SK-N-SH (cell line): ENCODE data around the gene FAM241A. TPM values are rescaled to one million over a fixed set of nuclear protein-coding genes. Genes with fewer than 3 reads are reported as not detected.

Experiments
- CTCF ChIA-PET: fragments of 300-600, 350-600 bp; formaldehyde crosslinking; extraction: SDS; loops from one replicate; lab custom pipeline; 2021; lab: Yijun Ruan, JAX
- POLR2A ChIA-PET: fragments of 350-600 bp; sonication (Branson Sonifier 250); formaldehyde crosslinking; extraction: SDS; loops from one replicate; lab custom pipeline; 2020; ENCODE audit warnings: antibody characterized with exemption, inconsistent platforms; lab: Yijun Ruan, JAX
- DNase-seq: peaks from one replicate; pipeline ENCODE4 v3.0.0; 2012
- H2AFZ ChIP-seq: fragments of 200-600 bp; sonication (generic); 2 replicates; pipeline ENCODE4 v1.8.1; 2016; ENCODE audit warnings: antibody characterized with exemption, mild to moderate bottlenecking, low read depth
- H3F3A ChIP-seq: fragments of 200-600 bp; sonication (generic); replicated peaks from 2 replicates; pipeline ENCODE3; 2016; ENCODE audit warnings: antibody characterized with exemption, mild to moderate bottlenecking; ENCODE audit not compliant: insufficient read depth
- H3K27ac ChIP-seq, 2 experiments: fragments of 200-500 bp in 1 of 2; fragments of 200-600 bp in 1 of 2; sonication (Bioruptor generic) in 1 of 2; sonication (generic), shearing (Covaris generic) in 1 of 2; 2 replicates each; pipeline versions ENCODE4 v1.5.1 to v1.6.1; 2014 to 2016; ENCODE audit warnings: low read depth in 2 of 2, inconsistent platforms in 1 of 2, low read length in 1 of 2, mild to moderate bottlenecking in 1 of 2, mixed read lengths in 1 of 2
- H3K27me3 ChIP-seq: fragments of 200-600 bp; sonication (generic), shearing (Covaris generic); 2 replicates; pipeline ENCODE4 v1.6.1; 2016; ENCODE audit warnings: mixed run types; ENCODE audit not compliant: insufficient read depth
- H3K36me3 ChIP-seq, 2 experiments: fragments of 200-500 bp in 1 of 2; fragments of 200-600 bp in 1 of 2; sonication (Bioruptor generic) in 1 of 2; sonication (generic) in 1 of 2; replicated peaks in 1 of 2; 2 replicates each; pipeline versions ENCODE3 to v1.5.1; 2014 to 2016; ENCODE audit warnings: low read length in 1 of 2, mild to moderate bottlenecking in 1 of 2; ENCODE audit not compliant: insufficient read depth in 2 of 2, control insufficient read depth in 1 of 2
- H3K4me1 ChIP-seq, 2 experiments: fragments of 200-500 bp in 1 of 2; fragments of 200-600 bp in 1 of 2; sonication (Bioruptor generic) in 1 of 2; sonication (generic), shearing (Covaris generic) in 1 of 2; 2 replicates each; pipeline versions ENCODE4 v1.5.1 to v1.6.1; 2014 to 2016; ENCODE audit warnings: low read depth in 1 of 2, low read length in 1 of 2, mixed run types in 1 of 2; ENCODE audit not compliant: insufficient read depth in 2 of 2, control insufficient read depth in 1 of 2
- H3K4me2 ChIP-seq: fragments of 200-600 bp; sonication (generic), shearing (Covaris generic); 2 replicates; pipeline ENCODE4 v1.6.1; 2017; ENCODE audit warnings: mixed run types
- H3K4me3 ChIP-seq, 2 experiments: fragments of 200-500 bp in 1 of 2; fragments of 200-600 bp in 1 of 2; sonication (Bioruptor generic) in 1 of 2; sonication (generic), shearing (Covaris generic) in 1 of 2; 2 replicates each; pipeline versions ENCODE4 v1.5.1 to v1.8.1; 2014 to 2016; ENCODE audit warnings: low read depth in 2 of 2, inconsistent platforms in 1 of 2, low read length in 1 of 2, mild to moderate bottlenecking in 1 of 2, mixed read lengths in 1 of 2, moderate library complexity in 1 of 2
- H3K79me2 ChIP-seq: fragments of 200-600 bp; sonication (generic); 2 replicates; pipeline ENCODE4 v1.8.1; 2017; ENCODE audit warnings: mild to moderate bottlenecking; ENCODE audit not compliant: insufficient read depth
- H3K9ac ChIP-seq: fragments of 200-600 bp; sonication (generic); 2 replicates; pipeline ENCODE4 v1.6.1; 2017; ENCODE audit warnings: mixed run types
- H3K9me2 ChIP-seq: fragments of 200-600 bp; sonication (generic); 2 replicates; pipeline ENCODE4 v1.6.1; 2017; ENCODE audit warnings: mixed run types
- H3K9me3 ChIP-seq: fragments of 200-600 bp; sonication (generic); 2 replicates; pipeline ENCODE4 v1.6.1; 2017; ENCODE audit warnings: mixed run types, mild to moderate bottlenecking, moderate library complexity
- H4K20me1 ChIP-seq: fragments of 200-600 bp; sonication (generic); 2 replicates; pipeline ENCODE4 v1.6.1; 2017; ENCODE audit warnings: mild to moderate bottlenecking, mixed run types; ENCODE audit not compliant: insufficient read depth
- ELF1 ChIP-seq: IDR thresholded peaks from 2 replicates; pipeline ENCODE4 v1.4.0; 2012
- EZH2phosphoT487 ChIP-seq: fragments of 200-600 bp; sonication (generic); IDR thresholded peaks from 2 replicates; pipeline ENCODE4 v1.6.1; 2017; ENCODE audit warnings: low read depth, mixed run types, mild to moderate bottlenecking, antibody characterized with exemption, moderate library complexity, borderline replicate concordance
- FOXJ3 ChIP-seq: sonication (generic); formaldehyde crosslinking; IDR thresholded peaks from 2 replicates; pipeline ENCODE4 v1.5.1; 2020; ENCODE audit warnings: mild to moderate bottlenecking, missing genetic modification reagents
- FOXM1 ChIP-seq: IDR thresholded peaks from 2 replicates; pipeline ENCODE4 v1.4.0; 2012; ENCODE audit warnings: low read depth, mild to moderate bottlenecking
- GABPA ChIP-seq: IDR thresholded peaks from 2 replicates; pipeline ENCODE4 v1.4.0; 2012; ENCODE audit warnings: low read depth, mild to moderate bottlenecking
- IRF3 ChIP-seq: fragments of 150-350 bp; IDR thresholded peaks from 2 replicates; pipeline ENCODE4 v1.6.1; 2016; ENCODE audit warnings: mild to moderate bottlenecking, low read depth, low read length
- NFIC ChIP-seq: IDR thresholded peaks from 2 replicates; pipeline ENCODE4 v1.4.0; 2012; ENCODE audit warnings: borderline replicate concordance
- POLR2AphosphoS5 ChIP-seq: IDR thresholded peaks from 2 replicates; pipeline ENCODE4 v1.6.1; 2012; ENCODE audit warnings: low read depth, low read length
- RAD21 ChIP-seq: IDR thresholded peaks from 2 replicates; pipeline ENCODE4 v1.6.1; 2012; ENCODE audit warnings: mild to moderate bottlenecking, low read length
- REST ChIP-seq: IDR thresholded peaks from 2 replicates; pipeline ENCODE4 v1.6.1; 2012; ENCODE audit warnings: mild to moderate bottlenecking, low read depth, low read length, moderate library complexity
- SMC3 ChIP-seq: IDR thresholded peaks from 2 replicates; pipeline ENCODE4 v1.6.1; 2012; ENCODE audit warnings: low read depth, low read length, improper control_type of control experiment
- TEAD4 ChIP-seq: IDR thresholded peaks from 2 replicates; pipeline ENCODE4 v1.4.0; 2012; ENCODE audit warnings: mild to moderate bottlenecking, borderline replicate concordance; ENCODE audit not compliant: insufficient read depth
- YY1 ChIP-seq: IDR thresholded peaks from 2 replicates; pipeline ENCODE4 v1.4.0; 2012; ENCODE audit warnings: low read depth, mild to moderate bottlenecking
- WGBS: methylation state at CpG from one replicate; pipeline ENCODE4 v1.1.6; 2017; ENCODE audit warnings: low lambda C conversion rate; 5-methylcytosine and 5-hydroxymethylcytosine counted together
- polyA plus RNA-seq, 3 experiments: library from polyadenylated mRNA; depleted of rRNA; stranded (reverse); fragments of >200 nt; gene quantifications; 2 replicates each; pipeline ENCODE4 v1.2.3, GENCODE V29; 2012
- TF ChIP-seq, protein P1 (sequence below): IDR thresholded peaks from 2 replicates; pipeline ENCODE4; 2012
- TF ChIP-seq, protein P2 (sequence below): IDR thresholded peaks from 2 replicates; pipeline ENCODE4 v1.4.0; 2012; ENCODE audit warnings: low read depth

FAM241A gene
- polyA plus RNA-seq, 1 of the 3 experiments (the other 2 are of a cell fraction) = 0.44 TPM

GRCh38 chr4:112118742-112119352 lies 26.4 kb upstream of the FAM241A start:
- Histone ChIP-seq H3F3A (no peaks in the 10 kb centered on the region), H3K79me2 (no peaks in the 10 kb centered on the region), H3K4me2 (no peak overlapping the region), H3K9me2 (no peaks in the 10 kb centered on the region), H3K36me3 (no peaks in the 10 kb centered on the region), H3K9me3 (no peaks in the 10 kb centered on the region), H3K4me1 (no peaks in the 10 kb centered on the region; a peak in 1 of 4 replicates), H3K27me3 (no peaks in the 10 kb centered on the region), H2AFZ (no peak overlapping the region), H3K27ac (no peak overlapping the region), H3K4me3 (no peak overlapping the region), H4K20me1 (no peaks in the 10 kb centered on the region), H3K9ac (no peak overlapping the region)
- DNase-seq = no peak
- TF ChIP-seq ELF1 = no peak
- no peak for TF ChIP-seq TEAD4
- TF ChIP-seq, protein P1, sequence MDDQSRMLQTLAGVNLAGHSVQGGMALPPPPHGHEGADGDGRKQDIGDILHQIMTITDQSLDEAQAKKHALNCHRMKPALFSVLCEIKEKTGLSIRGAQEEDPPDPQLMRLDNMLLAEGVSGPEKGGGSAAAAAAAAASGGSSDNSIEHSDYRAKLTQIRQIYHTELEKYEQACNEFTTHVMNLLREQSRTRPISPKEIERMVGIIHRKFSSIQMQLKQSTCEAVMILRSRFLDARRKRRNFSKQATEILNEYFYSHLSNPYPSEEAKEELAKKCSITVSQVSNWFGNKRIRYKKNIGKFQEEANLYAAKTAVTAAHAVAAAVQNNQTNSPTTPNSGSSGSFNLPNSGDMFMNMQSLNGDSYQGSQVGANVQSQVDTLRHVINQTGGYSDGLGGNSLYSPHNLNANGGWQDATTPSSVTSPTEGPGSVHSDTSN = no peak
- TF ChIP-seq EZH2phosphoT487 = no peak
- TF ChIP-seq NFIC = no peak
- TF ChIP-seq GABPA = no peak
- TF ChIP-seq YY1 = no peak
- TF ChIP-seq SMC3 = no peak
- TF ChIP-seq FOXM1 = no peak
- TF ChIP-seq RAD21 = no peak
- TF ChIP-seq FOXJ3 (CRISPR knock-in tag) = no peak
- TF ChIP-seq, protein P2, sequence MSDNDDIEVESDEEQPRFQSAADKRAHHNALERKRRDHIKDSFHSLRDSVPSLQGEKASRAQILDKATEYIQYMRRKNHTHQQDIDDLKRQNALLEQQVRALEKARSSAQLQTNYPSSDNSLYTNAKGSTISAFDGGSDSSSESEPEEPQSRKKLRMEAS = no peak
- no peak for TF ChIP-seq REST
- no peak for TF ChIP-seq POLR2AphosphoS5
- TF ChIP-seq IRF3 = no peak
- ChIA-PET POLR2A (no interaction called here), CTCF (interaction anchor here (1.5 kb wide), 1 partner anchor 18 kb away, joined by 3 read pairs; no protein-coding TSS in a partner anchor)
- 56% methylated on average over 1 of the region's 1 CpG for WGBS
